Measurements from ENCODE around the gene CLDN19. TPM values are rescaled to one million over a fixed set of nuclear protein-coding genes. Genes with fewer than 3 reads are reported as not detected.

The CLDN19 gene
- total RNA-seq, 1 experiment from 2014 or later, result 12.5 TPM

GRCh38 chr1:42700006-42700405, 40.0 kb downstream of the CLDN19 start:
- Mint-ChIP-seq H3K36me3 (ENCODE audit: insufficient read depth in 1 of 3, low read depth in 3 of 3) (peaks cover 86 to 97% (median 96%) of the 10 kb centered on the region in 3 experiments), H3K9me3 (no peaks in the 10 kb centered on the region), H3K4me1 (no peaks in the 10 kb centered on the region), H3K27me3 (ENCODE audit: low read depth) (peaks cover 1% of the 10 kb centered on the region), H3K4me3 (no peak overlapping the region), H3K27ac (no peak overlapping the region)
- Histone ChIP-seq H4K91ac (ENCODE audit: insufficient read length, low read depth, low read length) (no peak overlapping the region), H3K9ac (ENCODE audit: extremely low read depth, insufficient read length, low read length) (no peak overlapping the region), H3K79me1 (ENCODE audit: insufficient read depth, low read depth, low read length, poor library complexity, severe bottlenecking) (peaks cover under 1% of the 10 kb centered on the region), H3K4me1 (ENCODE audit: insufficient read depth, low read length) (no peaks in the 10 kb centered on the region), H3K14ac (ENCODE audit: insufficient read depth, low read length) (no peak overlapping the region), H2BK15ac (ENCODE audit: low read depth, low read length) (no peak overlapping the region), H3K27ac (ENCODE audit: insufficient read length, low read depth, low read length) (no peak overlapping the region), H3K9me3 (ENCODE audit: control insufficient read depth, low read depth, low read length) (no peaks in the 10 kb centered on the region), H2BK5ac (ENCODE audit: insufficient read length, low read length) (no peak overlapping the region), H3K4ac (ENCODE audit: low read depth, low read length) (no peak overlapping the region), H2BK20ac (ENCODE audit: low read depth, low read length, poor library complexity, severe bottlenecking) (no peak overlapping the region), H2BK12ac (ENCODE audit: insufficient read length, low read depth, low read length) (no peak overlapping the region), H3K27me3 (ENCODE audit: insufficient read depth, low read length) (no peaks in the 10 kb centered on the region), H3K23ac (ENCODE audit: insufficient read length, low read depth, low read length) (no peak overlapping the region), H4K20me1 (ENCODE audit: control insufficient read depth, insufficient read depth, insufficient read length) (no peaks in the 10 kb centered on the region), H3K23me2 (ENCODE audit: insufficient read length, low read depth, low read length, poor library complexity, severe bottlenecking) (no peaks in the 10 kb centered on the region), H3T11ph (ENCODE audit: low read length) (no peak overlapping the region), H4K5ac (ENCODE audit: insufficient read length, low read depth, low read length) (no peak overlapping the region), H2BK120ac (ENCODE audit: low read depth, low read length, poor library complexity, severe bottlenecking) (no peak overlapping the region), H2AK5ac (ENCODE audit: insufficient read length, low read length) (no peak overlapping the region), H3K4me2 (ENCODE audit: insufficient read depth, insufficient read length, low read length) (no peak overlapping the region), H2AFZ (ENCODE audit: low read length) (no peak overlapping the region), H3K18ac (ENCODE audit: insufficient read length, low read depth, low read length) (no peak overlapping the region), H4K8ac (replicated peaks; ENCODE audit: insufficient read length, low read depth, low read length) (no peak overlapping the region), H3K56ac (ENCODE audit: insufficient read length, low read depth, low read length) (no peak overlapping the region), H3K79me2 (ENCODE audit: insufficient read depth, low read length) (peaks cover under 1% of the 10 kb centered on the region; the same call in 1 of the 2 replicates)
- no peak for DNase-seq
- TF ChIP-seq, protein P1, sequence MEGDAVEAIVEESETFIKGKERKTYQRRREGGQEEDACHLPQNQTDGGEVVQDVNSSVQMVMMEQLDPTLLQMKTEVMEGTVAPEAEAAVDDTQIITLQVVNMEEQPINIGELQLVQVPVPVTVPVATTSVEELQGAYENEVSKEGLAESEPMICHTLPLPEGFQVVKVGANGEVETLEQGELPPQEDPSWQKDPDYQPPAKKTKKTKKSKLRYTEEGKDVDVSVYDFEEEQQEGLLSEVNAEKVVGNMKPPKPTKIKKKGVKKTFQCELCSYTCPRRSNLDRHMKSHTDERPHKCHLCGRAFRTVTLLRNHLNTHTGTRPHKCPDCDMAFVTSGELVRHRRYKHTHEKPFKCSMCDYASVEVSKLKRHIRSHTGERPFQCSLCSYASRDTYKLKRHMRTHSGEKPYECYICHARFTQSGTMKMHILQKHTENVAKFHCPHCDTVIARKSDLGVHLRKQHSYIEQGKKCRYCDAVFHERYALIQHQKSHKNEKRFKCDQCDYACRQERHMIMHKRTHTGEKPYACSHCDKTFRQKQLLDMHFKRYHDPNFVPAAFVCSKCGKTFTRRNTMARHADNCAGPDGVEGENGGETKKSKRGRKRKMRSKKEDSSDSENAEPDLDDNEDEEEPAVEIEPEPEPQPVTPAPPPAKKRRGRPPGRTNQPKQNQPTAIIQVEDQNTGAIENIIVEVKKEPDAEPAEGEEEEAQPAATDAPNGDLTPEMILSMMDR (conservative IDR thresholded peaks at IDR 0.05), result no peak

Data from H9 (cell line).